Stimulated activated CD4-positive, alpha-beta T cell treated with anti-CD3 and anti-CD28 coated beads, Interleukin-15, amount 100 ng/mL, for 24 hours (primary cell): ENCODE measurements around the gene CASK.
"Not testable (repeated sequence)": the region's sequence is repeated elsewhere in the genome, so short reads cannot be mapped to it uniquely, and the experiment has no call there.

ENCODE experiments used
- DNase-seq: peaks from one replicate; pipeline ENCODE4 v3.0.0-alpha.2; 2020

Gene CASK

DNA sequence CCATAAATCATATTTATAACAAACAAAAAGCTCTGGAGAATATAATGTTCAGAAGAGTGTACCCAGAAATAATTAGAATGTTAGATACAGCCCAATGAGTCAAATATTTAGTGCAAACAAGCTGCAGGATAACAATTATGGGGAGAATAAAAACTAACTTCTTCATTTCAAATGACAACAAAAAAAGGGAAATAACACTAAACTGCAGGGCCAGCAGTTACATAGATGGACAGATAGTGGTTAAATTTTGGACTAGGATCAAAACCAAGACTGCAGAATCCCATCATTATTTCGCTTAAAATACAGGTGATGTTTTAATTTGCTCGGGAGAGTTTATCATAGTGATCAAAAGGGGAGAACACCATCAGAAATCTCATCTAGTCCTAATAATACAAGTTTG lies 235.2 kb downstream of the CASK start:
- no peak for DNase-seq

DNA sequence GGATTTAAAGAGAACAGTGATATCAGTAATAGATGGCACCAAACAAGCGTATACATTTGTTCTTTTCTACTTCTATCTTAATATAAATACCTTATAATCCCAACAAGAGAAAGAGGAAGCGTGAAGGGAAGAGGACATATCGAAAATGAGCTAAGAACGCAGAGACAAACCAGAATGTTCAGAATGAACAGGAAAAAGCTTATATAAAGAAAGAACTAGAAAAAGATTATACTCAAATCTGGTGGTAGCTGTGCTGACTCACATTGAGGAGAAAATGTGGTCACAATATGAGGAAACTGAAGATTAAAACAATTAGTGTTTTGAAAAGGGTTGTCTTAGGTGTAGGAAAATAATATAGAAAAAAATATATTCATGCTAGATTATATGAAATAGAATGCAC lies 236.6 kb downstream of the CASK start:
- DNase-seq = no peak

DNA sequence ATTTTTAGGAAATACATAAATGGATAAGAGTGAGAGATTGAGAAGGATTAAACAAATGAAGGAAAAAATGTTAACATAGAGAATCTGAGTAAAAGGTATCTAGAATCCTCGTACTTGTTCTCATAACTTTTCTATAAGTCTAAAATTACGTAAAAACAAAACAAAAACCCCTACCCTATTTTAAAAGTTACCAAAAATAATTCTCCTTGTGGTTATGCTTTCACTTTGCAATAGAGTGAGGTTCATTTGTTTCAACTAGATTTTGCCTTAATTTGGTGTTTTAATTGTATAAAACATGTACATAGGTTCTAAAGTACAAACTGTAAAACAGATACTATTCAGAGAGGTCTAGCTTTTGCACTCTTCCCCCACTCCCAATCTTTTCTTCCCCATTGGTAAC lies 238.4 kb downstream of the CASK start:
- no peak for DNase-seq

DNA sequence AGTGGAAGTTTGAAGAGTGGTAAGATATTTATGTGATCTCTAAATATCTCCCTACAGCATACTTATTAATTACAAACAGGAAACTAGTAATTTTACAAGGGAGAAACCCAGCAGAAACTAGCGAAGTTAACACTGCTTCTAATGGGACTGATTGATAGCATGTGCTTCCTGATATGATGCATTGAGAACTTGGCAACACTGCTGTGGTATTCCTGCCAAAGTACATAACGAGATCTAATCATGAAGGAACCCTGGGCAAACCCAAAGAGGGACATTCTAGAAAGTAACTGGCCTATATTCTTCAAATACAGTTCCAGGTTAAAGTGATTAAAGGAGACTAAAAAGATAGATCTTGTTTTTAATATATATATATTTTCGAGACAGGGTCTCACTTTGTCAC lies 239.2 kb downstream of the CASK start:
- DNase-seq = no peak

DNA sequence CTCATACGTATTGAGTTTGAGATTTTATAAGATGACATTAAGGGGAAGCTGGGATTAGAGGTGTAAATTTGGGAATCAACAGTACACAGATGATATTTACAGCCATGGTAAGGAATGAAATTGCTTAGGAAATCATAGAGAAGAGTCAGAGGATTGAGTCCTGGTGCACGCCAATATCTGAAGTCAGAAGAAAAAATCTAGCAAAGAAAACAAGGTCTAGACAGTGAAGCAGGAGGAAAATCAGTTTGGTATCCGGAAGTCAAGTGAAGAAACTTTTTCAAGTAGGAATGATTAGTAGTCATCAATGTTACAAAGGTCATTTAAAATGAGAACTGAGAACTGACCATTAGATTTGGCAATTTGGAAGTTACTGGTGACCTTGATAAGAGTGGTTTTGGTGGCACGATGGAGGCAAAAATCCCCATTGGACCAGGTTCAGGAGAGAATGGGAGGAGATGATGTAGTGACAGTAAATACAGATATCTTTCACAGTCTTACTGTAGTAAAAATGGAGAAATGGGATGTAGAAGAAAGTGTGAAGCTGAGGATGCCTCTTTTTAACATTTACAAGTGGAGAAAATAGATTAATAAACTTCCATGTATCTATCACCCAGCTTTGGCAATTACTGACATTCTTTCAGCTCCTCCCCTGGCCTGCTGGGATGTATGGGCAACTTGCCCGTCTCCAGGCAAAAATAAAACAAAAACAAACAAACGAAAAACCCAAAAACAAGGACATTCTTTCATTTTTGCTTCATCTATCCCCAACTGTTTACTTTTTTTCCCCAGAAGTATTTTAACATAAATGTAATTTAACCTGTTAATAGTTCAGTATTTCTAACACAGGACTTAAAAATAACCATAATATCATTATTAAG lies 245.9 kb downstream of the CASK start:
- no peak for DNase-seq

DNA sequence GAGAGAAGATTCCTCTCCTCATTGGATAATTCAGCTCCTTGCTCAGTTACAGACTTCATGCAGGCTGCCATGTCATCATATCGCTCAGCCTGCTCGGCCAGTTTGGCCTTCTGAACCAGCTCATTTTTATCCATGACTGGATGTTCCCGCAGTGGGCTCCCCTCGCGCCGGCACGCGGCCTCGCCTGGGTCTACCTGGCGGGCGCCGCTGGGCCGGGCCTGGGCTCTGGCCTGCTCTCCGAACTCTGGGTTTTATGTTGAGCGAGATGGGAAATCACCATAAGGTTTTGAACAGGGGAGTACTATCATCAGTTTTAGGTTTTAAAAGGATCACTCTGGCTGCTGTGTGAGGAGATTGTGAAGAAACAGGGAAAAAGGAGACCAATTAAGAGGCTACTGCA lies 247.0 kb downstream of the CASK start:
- DNase-seq = not testable (repeated sequence)

DNA sequence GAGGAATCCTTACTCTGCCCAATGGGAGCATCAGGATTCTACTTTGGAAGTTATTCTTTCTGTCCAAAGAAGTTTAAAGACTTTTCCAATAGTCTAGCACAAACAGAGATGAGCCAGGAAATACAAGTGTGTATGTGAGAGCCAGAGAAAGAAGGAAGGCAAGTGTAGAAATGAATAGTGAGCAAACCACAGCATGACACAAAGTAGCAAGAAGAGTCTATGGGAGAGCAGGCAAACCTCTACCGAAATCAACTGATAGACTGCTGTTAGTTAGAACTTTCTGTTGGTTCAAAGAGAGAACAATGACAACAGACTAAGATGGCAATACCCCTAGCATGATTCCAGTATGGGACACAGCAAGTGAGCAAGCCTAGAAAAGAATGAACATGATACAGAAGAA lies 250.7 kb downstream of the CASK start:
- DNase-seq = no peak

DNA sequence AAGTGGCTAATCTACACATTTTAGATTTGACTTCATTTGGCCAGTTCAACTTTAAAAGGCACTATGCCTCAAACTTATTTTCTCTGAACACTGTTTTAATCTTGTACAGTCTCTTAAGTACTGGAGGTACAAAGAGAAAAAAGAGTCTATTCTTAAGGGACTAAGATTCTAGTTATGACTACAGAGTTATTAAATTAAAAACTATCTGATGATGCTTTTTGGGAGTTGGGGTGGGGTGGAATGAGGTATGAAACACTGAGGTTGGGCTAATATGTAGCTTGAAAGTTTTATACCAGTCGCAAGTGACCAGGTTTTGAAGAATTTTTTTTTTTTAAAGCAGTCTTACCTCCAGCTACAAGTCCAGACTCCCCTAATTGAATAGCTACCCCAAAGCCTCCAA lies 252.3 kb downstream of the CASK start:
- no peak for DNase-seq

DNA sequence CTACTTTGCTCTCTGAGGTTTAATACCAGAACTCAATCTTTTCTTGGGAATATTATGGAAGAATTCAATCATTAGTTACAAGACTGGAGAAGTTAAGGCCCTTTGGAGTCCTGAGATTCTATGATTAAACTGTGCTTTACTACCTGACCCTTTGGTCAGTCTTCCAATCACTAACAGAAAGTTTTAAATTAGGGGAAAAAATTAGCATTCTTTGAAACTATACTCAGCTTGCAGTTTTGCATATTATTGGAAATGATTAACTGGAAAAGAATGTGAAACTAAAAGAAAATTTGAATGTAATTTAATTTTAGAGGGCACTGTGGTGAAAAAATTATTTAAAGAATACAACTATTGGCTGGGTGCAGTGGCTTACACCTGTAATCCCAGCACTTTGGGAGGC lies 253.2 kb downstream of the CASK start:
- no peak for DNase-seq

DNA sequence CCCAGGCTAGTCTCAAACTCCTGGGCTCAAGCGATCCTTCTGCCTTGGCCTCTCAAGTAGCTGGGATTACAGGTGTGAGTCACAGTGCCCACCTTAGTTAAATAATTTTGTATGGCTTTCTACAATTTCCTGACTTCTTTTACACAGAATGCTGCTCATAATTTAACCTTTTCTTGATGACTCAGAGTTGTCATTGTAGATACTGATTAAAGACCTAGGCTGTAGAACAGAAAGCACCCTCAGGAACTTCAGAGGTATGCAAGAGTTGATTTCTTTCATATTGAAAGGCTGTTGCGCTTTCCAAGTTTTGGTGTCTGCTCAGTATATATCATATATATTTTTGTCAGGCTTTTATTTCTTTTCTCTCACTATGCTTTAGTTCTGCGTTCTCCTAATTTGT lies 255.7 kb downstream of the CASK start:
- DNase-seq = no peak

DNA sequence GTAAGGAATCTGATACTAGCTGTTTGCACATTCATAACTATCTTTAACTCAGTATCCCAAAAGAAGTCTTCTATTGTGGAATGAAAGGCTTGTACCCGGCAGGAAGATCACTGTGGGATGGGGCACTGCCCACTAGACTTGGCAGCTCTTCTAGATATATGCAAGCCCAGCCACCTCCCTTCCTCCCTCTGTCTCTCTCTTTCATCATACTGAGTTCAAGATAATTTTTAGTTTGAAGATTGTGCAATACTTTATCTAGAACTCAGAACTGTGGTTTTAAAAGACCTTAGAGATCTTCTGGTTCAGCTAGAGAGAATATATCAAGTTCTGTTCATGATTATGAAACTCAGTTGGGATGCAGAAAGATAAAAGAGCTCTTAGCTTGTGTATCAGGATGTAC lies 257.1 kb downstream of the CASK start:
- DNase-seq = peak; percentile 14

DNA sequence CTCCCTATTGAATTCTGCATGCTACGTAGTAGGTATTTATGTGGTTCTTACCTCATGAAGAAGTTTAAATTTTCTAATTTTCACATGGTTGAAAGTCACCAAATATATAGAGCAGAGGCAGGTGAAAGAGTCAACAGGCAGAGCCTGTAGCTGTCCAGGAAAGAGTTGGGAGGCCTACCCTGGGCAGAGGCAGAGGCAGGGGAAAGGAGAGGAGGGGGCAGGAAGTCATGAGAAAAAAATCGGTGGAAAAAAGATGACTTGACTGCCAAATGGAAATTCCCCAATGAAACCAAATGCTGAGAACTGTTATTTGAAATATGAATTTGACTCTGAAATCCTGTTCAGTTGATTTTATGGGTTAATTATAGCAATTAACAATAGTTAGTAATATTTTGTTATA lies 257.7 kb downstream of the CASK start:
- peak; percentile 3 for DNase-seq

DNA sequence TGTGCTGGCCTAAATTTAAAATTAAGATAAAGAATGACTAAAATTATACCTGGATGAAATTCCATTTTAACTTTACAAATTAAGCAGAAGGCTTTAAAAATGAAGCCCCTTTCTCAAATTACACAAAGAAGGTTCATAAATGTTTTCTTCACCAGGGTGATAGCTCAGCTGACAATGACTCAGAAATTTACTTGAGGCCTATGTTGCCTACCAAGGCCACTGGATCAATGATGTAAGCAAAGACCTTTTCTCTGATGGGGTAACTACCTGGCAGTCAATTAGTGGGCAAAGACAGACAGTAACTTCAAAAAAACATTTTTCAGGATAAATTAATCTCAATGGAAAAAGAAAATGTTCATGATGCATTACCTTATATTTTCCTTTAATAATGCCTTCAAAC lies 258.4 kb downstream of the CASK start:
- no peak for DNase-seq

DNA sequence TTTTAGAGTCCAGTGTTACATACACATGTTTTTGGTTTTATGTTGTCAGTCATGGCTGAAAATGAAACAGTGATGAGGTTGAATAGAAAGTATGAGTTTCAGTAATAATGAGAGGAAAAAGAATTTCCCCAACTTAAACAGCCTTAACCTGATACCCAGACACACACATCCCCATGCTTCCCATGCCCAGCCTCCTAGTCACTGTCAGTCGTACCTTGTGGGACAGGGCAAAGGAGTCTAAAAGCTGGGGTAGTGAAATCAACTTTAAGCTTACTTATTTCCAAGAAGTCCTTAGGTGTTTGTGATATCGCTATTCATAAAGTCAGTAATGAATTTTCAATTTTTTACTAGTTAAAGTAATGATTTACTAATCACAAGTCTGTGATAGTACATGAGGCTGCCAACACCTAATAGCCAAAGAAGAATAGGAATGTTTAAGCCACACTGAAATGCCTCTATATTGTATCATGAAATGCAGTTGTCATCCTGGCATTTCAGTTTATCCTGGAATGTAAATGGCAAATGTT lies 258.9 kb downstream of the CASK start:
- peak; percentile 37 for DNase-seq

DNA sequence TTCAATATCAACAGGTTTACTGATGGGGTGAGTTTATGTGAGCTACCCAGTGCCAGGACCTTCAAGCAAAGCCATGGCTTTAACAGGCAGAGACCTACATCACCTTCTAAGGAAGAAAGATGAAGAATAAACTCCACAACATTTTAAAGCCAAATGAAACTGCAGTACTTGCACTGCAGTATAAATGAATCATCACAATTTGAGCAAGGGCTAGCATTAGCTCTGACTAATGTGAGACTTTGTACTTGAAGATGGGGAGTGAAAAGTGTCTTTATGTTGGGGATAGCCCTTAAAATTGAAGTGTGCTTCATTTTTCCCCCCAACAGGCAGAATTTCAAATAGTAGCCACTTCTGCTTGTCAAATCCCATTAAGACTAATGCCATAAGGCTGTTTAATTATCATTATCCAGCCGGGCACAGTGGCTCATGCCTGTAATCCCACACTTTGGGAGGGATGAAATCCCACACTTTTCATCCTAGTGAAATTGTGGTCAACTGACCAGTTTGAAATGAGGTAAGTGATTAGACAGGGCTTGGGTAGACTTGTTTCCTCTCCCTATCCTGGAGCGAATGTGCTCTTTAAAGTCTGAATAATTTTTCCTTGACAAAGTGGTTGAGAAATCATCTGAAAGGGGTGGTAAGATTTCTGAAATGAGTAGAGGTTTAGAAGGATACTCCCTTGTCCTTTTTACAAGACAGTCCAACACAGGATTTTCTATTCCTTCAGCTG lies 261.8 kb downstream of the CASK start:
- no peak for DNase-seq

DNA sequence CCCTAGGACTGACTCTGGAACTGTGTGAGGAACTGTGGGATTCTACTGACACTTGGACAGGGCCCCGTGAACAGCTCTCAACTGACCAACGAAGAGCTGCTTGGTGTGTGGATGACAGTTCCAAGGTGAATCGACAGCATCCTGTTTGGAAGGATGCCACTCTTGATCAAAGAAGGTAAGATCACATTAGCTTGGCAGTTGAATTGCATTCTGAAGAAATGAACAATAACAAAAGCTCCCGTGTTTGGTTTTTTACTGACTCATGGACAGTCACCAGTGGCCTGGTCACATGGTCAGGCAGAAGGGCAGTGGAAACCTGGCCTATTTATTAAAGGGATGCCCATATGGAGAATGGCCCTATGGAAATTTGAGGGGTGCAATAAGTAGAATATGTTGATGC lies 267.7 kb downstream of the CASK start:
- DNase-seq = no peak

DNA sequence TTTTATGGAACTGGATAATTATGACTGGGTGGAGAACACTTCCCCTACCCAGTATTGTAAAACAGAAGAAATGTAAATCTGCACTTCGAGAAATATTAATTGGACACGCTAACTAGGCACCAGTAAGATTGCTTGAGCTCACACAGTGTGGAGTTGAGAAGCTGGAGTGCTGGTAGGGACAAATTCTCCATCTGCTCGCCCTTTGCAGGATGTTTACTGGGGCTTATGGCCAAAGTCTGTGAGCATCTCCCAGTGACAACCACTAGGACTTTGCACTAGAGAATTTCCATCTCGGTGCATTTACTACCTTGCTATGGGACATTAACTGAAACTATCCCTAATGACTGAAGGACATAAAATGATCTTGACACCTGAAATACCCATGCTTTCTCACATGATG lies 268.3 kb downstream of the CASK start:
- no peak for DNase-seq

DNA sequence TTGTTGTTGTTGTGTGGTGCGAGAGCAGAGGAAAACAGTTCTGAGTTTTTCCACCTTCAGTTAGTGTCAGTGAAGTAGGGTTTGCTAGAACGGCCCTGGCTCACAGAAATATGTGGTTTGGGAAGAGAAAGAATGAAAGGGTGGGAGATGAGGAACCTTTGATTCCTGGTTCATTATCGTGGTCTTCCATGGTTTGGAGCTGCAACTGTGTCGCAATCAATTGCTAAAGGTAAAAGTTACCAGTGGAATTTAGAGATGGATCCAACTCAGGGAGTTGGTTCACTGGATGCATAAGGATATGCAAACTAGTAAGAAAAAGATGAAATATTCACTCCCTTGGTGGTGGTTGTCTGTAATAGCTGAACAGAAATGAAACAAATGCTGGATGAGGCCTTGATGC lies 270.2 kb downstream of the CASK start:
- no peak for DNase-seq

DNA sequence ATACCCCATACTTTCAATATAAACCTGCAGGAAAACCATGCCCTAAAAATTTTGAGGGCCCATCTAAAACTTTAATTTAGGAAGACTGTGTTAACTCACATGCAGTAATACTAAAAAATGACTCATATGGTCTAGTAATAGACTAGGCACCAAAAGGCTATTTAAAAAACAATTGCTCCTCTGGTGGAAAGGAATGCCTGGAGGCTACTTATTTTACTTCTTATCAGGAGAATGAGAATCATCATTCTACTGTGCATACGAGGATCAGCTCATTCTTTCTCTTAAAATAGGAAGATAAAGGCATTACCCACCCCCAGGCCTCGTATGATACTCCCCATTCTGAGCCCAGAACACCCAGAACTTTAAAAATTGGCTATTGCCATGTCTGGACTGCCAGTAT lies 277.2 kb downstream of the CASK start:
- DNase-seq = not testable (repeated sequence)

DNA sequence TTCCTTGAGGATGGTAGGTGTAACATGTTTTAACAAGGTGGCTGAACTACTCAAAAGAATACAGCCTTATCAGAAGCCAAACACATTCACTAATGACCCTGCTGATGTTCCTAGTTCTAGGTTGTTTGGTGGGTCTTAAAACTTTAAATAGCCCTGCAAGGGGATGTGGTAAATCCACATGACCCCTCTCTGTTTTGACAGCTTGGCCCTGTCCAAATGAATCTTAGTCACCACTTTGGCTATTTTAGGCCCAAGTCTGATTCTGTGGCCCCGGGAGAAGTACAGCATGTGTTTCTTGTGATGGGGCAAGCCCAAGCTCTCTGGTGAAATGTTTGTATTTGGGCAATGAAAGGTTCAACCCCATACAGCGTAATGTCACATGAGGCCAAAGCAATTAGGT lies 289.1 kb downstream of the CASK start:
- no peak for DNase-seq

DNA sequence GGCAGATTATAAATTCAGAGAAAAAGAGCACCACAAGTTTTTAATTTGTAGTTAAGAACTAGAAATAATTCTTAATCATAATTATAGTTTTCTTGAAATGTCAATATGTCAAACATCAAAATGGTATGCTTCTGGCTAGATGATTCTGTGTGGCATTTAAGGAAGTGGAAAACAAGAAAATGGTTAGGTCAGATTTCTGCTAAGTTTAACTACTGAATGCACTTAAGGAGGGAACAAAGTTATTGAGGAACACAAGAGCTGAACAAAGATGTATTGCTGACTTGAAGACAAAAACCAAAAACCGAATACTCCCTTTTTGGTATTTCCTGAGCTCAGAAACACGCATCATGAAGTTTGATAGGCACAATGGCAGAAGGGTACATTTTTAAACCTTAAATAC lies 293.3 kb downstream of the CASK start:
- DNase-seq = no peak

DNA sequence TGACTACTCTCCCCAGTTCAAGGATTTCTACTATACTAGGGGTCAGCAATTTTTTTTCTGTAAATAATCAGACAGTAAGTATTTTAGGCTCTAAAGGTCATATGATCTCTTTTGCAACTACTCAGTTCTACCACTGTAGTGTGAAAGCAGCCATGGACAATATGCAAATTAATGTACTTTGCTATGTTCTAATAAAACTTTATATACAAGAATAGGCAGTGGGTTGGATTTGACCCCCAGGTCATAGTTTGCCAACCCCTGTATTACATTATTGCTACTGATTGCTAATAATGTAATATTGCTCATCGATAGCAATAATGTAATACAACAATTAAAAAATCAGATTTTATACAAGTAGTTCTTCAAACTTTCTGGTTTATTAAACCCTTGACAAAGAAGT lies 293.8 kb downstream of the CASK start:
- DNase-seq = no peak

DNA sequence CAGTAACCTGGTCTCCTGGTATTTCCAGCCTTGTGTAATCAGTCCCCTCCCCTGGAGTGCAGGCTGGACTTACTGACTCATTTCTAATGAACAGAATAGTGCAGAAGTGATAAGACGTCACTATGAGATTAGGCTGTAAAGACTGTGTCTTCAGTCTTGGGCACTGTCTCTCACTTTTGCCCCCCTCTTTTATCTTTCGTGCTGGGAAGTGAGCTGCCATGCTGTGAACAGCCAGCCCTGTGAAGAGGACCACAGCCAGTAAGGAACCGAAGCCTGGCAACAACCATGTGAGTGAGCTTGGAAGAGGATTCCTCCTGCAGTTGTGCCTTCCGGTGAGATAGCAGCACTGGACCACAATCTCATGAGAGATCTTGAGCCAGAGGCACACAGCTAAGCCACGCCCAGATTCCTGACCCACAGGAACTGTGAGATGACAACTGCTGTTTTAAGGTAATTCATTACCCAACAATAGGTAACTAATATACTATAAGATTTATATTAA lies 302.1 kb downstream of the CASK start:
- DNase-seq = no peak

DNA sequence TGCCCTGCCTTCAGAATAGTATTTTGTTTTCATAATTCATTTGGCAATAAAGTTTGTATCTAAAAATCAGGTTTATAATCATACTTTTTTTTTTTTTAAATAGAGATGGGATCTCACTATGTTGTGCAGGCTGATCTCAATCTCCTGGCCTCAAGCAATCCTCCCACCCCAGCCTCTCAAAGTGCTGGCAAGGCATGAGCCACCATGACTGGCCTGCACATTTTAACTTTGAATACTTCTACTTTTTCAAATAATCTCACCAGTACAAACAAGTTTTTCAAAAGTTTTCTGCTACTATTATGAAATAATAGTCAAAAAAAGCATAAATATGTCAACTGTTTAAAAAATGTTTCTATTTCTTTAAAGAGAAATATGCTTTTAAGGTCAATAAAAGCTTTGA lies 304.1 kb downstream of the CASK start:
- DNase-seq = no peak
